Heart right ventricle (tissue), 16 donors: ENCODE data around the gene RBP3. TPM values are rescaled to one million over a fixed set of nuclear protein-coding genes. Genes with fewer than 3 reads are reported as not detected.

Experiments
- ATAC-seq, 8 donors: fragments of 200-7000 bp; cut with Tn5 transposase; one replicate each; pipeline ENCODE4 v1.9.1; 2020; ENCODE audit warnings: mild to moderate bottlenecking in 8 of 8, moderate library complexity in 8 of 8, moderate number of reproducible peaks in 1 of 8
- DNase-seq, 2 donors: peaks; one replicate each; pipeline ENCODE4 v3.0.0-alpha.2; 2020
- H3K27ac ChIP-seq, 10 donors: fragments of 200-600 bp; sonication (generic) in 2 of 10; one replicate each; pipeline versions ENCODE4 v1.5.0 to v1.8.0; 2020 to 2022; ENCODE audit warnings: mild to moderate bottlenecking in 3 of 10
- H3K27me3 ChIP-seq, 7 donors: fragments of 200-600 bp; one replicate each; pipeline ENCODE4 v1.8.0; 2021 to 2022; ENCODE audit warnings: mild to moderate bottlenecking in 2 of 7
- H3K36me3 ChIP-seq, 9 donors: fragments of 200-600 bp; sonication (generic) in 1 of 9; one replicate each; pipeline versions ENCODE4 v1.5.0 to v1.8.0; 2020 to 2022; ENCODE audit warnings: mild to moderate bottlenecking in 2 of 9
- H3K4me1 ChIP-seq, 9 donors: fragments of 200-600 bp; sonication (generic) in 1 of 9; one replicate each; pipeline versions ENCODE4 v1.5.0 to v1.8.0; 2020 to 2022; ENCODE audit warnings: mild to moderate bottlenecking in 4 of 9
- H3K4me3 ChIP-seq, 10 donors: fragments of 200-600 bp; sonication (generic) in 2 of 10; one replicate each; pipeline versions ENCODE4 v1.5.0 to v1.8.0; 2020 to 2022; ENCODE audit warnings: mild to moderate bottlenecking in 7 of 10, moderate library complexity in 2 of 10
- H3K9me3 ChIP-seq, 11 donors: fragments of 200-600 bp in 10 of 11; sonication (generic) in 2 of 11; one replicate each; pipeline versions ENCODE4 v1.5.0 to v1.8.0; 2013 to 2022; ENCODE audit warnings: mild to moderate bottlenecking in 2 of 11, control low read depth in 1 of 11, moderate library complexity in 1 of 11
- CTCF ChIP-seq, 9 donors: fragments of 200-600 bp; sonication (generic) in 2 of 9; IDR thresholded peaks; one replicate each; pipeline versions ENCODE4 v1.5.0 to v1.8.0; 2021 to 2022; ENCODE audit warnings: antibody characterized with exemption in 9 of 9, mild to moderate bottlenecking in 5 of 9, moderate library complexity in 1 of 9
- WGBS, 2 donors: extraction: QIAGEN DNeasy Blood & Tissue Kit; methylation state at CpG; one replicate each; pipeline ENCODE4 v1.1.7; 2013; ENCODE audit warnings: inconsistent platforms in 1 of 2; 5-methylcytosine and 5-hydroxymethylcytosine counted together
- intact Hi-C, 10 donors: fragments of 100-400 bp; cut with DNase I; formaldehyde crosslinking; loops; one replicate each; pipeline versions ENCODE4 v1.11.1 to v1.14.2; 2022
- polyA plus RNA-seq, 2 donors: library from polyadenylated mRNA; stranded (reverse); fragments of 200-250 nt; gene quantifications; one replicate each; pipeline ENCODE4 v1.2.3, GENCODE V29; 2013
- total RNA-seq, 10 donors: library from RNA; stranded (reverse); fragmentation: NEBNext Ultra II Directional in 3 of 10; extraction: Animal tissue kit (Norgen Biotek cat#: 25700) in 3 of 10; gene quantifications; one replicate each; pipeline versions ENCODE4 v1.2.1 to v1.2.4, GENCODE V29; 2021 to 2023
- donor health status: Arrhythmogenic right ventricular cardiomyopathy.
- donor health status: ischemic (EF 13 %, LVEDD 7.1; RV severe dilation, severe dysfunction).
- donor health status: healthy with polysubstance abuse.
- donor health status: DM: no; HTN: yes; CAD: no.
- donor health status: DM: no; HTN: no; CAD: no.
- donor health status: ischemic (EF 25% LVEDD 6.9; RV normal size, moderate dysfunction).
- donor health status: ischemic (EF 25% LVEDD 5.7; RV mildly dilated, moderate dysfunction).
- donor health status: healthy.
- donor health status: DM: yes; HTN: yes; CAD: no.
- donor health status: Ischemic cardiomyopathy.
- donor health status: ischemic (EF 35%, LVEDD 5.7; RV mildly dilated, moderate dysfunction).
- donor health status: nonischemic (EF 11% LVEDD 7.7; RV severe dilation, severe dysfunction).
- donor health status: DM: yes; HTN: yes; CAD: no.
- donor health status: PGD.
- donor health status: ischemic (EF 29% LVEDD 5.4; RV normal size, mild dysfunction).
- donor health status: nonischemic (EF 23%, LVEDD 6.1; RV moderate dilation, normal function).

The RBP3 gene
- total and polyA plus RNA-seq, 12 donors = not detected

GRCh38 chr10:47356708-47357107, 8.5 kb downstream of the RBP3 start:
- TF ChIP-seq CTCF (IDR thresholded peaks at IDR 0.05) = no peak
- Histone ChIP-seq H3K36me3 (no peaks in the 10 kb centered on the region), H3K4me1 (peaks cover 0 to 10% (median 3%) of the 10 kb centered on the region in 9 donors), H3K4me3 (no peak overlapping the region), H3K27ac (no peak overlapping the region), H3K9me3 (no peaks in the 10 kb centered on the region), H3K27me3 (no peaks in the 10 kb centered on the region)
- 81 to 84% methylated on average over 5 of the region's 5 CpGs for WGBS, 2 donors
- DNase-seq (no peak), ATAC-seq (no peak)
- intact Hi-C loops = no loop called here

GRCh38 chr10:47357131-47357582, 9.0 kb downstream of the RBP3 start:
- Histone ChIP-seq H3K9me3 (no peaks in the 10 kb centered on the region), H3K27ac (no peak overlapping the region), H3K4me3 (no peak overlapping the region), H3K36me3 (no peaks in the 10 kb centered on the region), H3K27me3 (no peaks in the 10 kb centered on the region), H3K4me1 (peaks cover 0 to 10% (median 3%) of the 10 kb centered on the region in 9 donors)
- WGBS, 2 donors = 93 to 94% methylated on average over 12 of the region's 12 CpGs
- no peak for TF ChIP-seq CTCF (IDR thresholded peaks at IDR 0.05)
- intact Hi-C loops = no loop called here
- no peak for DNase-seq
- no peak for ATAC-seq

- intact Hi-C loops = no loop called here
- 92 to 97% methylated on average over 3 of the region's 3 CpGs for WGBS, 2 donors
- TF ChIP-seq CTCF (IDR thresholded peaks at IDR 0.05) = no peak
- ATAC-seq (no peak), DNase-seq (no peak)
- no peaks in the 10 kb centered on the region for H3K27me3 ChIP-seq
- H3K27ac ChIP-seq = no peak overlapping the region
- no peaks in the 10 kb centered on the region for H3K9me3 ChIP-seq
- no peak overlapping the region for H3K4me3 ChIP-seq
- H3K36me3 ChIP-seq = no peaks in the 10 kb centered on the region
- peaks cover 0 to 10% (median 3%) of the 10 kb centered on the region in 9 donors for H3K4me1 ChIP-seq
Measured at GRCh38 chr10:47357911-47358310, 9.7 kb downstream of the RBP3 start.

GRCh38 chr10:47358457-47358856, 10.3 kb downstream of the RBP3 start:
- 85 to 92% methylated on average over 3 of the region's 3 CpGs for WGBS, 2 donors
- no peak for TF ChIP-seq CTCF (IDR thresholded peaks at IDR 0.05)
- H3K27ac ChIP-seq = no peak overlapping the region
- H3K4me3 ChIP-seq = no peak overlapping the region
- DNase-seq (no peak), ATAC-seq (no peak)
- intact Hi-C loops = no loop called here
- no peaks in the 10 kb centered on the region for H3K27me3 ChIP-seq
- H3K9me3 ChIP-seq = no peaks in the 10 kb centered on the region
- peaks cover 0 to 10% (median 3%) of the 10 kb centered on the region in 9 donors for H3K4me1 ChIP-seq
- no peaks in the 10 kb centered on the region for H3K36me3 ChIP-seq
